DMS153 (cell line): ENCODE results near the gene PGS1.
A peak's percentile ranks its signal among the peaks of the same experiment; 100 is the strongest.
"Not testable (repeated sequence)": the region's sequence is repeated elsewhere in the genome, so short reads cannot be mapped to it uniquely, and the experiment has no call there.

Source experiments
- DNase-seq: peaks from one replicate; lab custom pipeline; 2025; lab: John Stamatoyannopoulos, UW

PGS1 gene, protein sequence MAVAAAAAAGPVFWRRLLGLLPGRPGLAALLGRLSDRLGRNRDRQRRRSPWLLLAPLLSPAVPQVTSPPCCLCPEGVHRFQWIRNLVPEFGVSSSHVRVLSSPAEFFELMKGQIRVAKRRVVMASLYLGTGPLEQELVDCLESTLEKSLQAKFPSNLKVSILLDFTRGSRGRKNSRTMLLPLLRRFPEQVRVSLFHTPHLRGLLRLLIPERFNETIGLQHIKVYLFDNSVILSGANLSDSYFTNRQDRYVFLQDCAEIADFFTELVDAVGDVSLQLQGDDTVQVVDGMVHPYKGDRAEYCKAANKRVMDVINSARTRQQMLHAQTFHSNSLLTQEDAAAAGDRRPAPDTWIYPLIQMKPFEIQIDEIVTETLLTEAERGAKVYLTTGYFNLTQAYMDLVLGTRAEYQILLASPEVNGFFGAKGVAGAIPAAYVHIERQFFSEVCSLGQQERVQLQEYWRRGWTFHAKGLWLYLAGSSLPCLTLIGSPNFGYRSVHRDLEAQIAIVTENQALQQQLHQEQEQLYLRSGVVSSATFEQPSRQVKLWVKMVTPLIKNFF

DNA sequence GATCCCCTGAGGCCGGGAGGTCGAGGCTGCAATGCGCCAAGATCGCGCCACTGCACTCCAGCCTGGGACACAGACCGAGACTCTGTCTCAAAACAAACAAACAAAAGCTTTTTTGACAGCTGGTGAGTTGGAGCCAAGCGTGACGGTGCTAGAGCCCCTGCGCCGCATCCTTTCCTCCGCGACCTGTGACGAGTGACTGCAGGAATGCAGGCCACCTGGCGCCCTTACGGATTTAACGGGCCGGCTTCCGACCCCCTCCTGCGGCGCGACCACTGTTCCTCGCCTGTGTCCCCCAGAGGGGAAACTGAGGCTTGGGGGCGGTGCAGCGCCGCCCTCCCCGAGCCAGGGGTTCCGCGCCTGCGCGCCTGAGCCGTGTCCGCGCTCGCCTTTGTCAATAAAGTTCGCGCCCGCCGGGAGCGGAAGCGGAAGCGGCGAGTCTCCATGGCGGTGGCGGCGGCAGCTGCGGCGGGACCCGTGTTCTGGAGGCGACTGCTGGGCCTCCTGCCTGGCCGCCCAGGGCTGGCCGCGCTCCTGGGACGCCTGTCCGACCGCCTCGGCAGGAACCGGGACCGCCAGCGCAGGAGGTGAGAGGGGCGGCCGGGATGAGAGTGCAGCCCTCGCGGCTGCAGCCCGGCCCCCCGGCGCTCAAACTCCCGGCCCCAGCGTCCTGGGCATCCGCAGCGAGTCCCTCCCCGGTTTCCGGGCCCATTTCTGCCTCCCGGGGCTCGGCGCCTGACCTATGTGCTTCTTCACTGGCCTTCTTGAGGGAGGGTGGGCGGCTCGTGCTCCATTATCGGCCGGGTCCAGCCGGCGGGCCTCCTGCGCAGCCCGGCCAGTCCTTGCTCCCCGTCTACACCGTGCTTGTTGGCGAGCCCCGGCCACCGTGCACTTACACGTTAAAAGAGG, at the start of gene PGS1:
Gene PGS1, plus strand, starts transcription at position 425 of the 906 bp plus-strand sequence. Its CDS starts 17 bp downstream, at position 442.
- peak; percentile 32 for DNase-seq

DNA sequence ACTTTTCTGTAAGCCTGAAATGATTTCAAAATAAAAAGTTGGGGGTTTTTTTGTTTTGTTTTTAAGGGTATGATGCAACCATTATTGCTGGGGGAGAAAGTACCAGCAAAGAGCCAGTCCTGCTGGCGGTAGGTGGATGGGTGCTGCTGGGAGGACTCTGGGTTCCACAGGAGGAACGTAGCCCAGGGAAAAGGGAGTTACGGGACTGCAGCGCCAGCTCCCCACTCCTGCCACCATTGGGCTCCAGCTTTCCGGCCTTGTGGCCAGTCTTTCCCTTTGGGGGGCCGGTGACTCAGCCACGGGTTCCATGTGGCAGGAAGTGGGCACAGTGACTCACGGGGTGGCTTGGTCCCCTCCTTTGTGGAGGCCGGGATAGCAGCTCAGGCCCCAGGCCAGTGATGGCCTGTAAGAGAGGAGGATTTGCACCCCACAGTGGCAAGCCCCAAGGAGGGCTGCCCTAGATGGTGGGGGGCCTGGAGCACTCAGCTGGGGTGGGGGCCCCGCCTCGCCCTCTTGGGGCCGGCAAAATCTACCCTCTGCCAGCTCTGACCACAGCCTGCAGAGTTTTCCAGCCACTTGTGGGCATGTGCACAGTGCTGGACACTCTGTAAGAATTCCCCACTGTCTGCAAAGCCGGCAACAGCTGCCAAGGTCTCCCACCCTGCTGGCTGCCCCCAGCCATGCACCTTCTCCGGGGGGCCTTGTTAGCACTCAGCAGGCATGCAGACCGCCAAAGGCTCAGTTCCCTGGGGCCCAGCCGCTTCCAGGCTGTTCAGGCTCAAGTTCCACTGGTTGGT, 49.0 kb upstream of the PGS1 start:
- DNase-seq = no peak

DNA sequence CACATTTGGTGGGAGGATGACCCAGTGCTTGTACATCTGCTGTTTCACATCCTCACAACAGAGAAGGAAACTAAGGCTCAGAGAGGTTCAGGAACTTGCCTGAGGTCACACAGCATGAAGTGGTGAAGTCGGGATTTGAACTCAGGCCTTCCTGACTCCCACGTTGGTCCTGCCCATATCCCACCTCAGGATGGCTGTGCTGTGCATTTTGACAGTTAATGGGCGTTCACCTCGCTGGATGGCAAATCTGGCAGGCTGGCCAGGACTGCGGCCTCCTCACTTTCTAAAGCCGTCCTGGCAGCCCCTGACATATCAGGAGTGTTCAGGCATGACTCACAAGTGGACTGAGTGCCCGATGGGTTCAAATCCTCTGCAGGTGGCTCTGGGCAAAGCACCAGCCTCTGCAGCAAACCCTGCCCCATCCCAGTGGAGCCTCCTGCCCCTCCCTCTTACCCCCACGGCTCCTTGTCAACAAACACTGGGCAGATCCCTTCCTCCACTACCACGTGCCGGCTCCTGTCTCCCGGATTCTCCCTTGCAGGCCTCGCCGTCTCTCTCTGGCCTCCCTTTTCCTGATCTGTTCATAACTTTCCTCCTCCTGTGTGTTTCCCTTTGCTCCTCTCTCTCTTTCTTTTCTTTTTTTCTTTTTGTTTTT, 47.8 kb upstream of the PGS1 start:
- DNase-seq = no peak

DNA sequence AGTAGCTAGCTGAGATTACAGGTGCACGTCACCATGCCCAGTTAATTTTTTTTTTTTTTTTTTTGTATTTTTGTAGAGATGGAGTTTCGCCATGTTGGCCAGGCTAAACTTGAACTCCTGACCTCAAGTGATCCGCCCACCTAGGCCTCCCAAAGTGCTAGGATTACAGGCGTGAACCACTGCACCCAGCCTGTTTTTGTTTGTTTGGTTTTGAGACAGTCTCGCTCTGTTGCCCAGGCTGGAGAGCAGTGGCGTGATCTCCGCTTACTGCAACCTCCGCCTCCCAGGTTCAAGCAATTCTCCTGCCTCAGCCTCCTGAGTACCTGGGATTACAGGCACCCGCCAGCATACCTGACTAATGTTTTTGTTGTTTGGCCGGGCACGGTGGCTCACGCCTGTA, 47.1 kb upstream of the PGS1 start:
- DNase-seq = not testable (repeated sequence)

DNA sequence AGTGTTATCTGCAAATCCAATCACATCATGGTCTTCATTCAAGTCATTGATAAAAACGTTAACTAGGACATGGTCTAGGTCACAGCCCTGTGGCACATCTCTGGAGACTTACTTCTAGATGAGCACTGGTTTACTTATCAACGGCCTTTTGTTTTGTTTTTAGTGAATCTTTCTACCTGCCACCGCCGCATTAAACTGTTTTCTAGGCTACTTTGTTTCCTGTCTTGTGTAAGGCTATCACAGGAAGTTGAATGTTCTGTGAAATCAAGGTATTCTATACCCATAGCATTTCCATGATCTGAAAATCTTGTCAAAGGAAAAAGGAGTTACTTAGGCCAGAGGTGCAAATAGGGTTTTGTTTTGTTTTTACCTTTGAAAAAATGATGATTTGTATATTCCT, 45.5 kb upstream of the PGS1 start:
- DNase-seq = no peak

DNA sequence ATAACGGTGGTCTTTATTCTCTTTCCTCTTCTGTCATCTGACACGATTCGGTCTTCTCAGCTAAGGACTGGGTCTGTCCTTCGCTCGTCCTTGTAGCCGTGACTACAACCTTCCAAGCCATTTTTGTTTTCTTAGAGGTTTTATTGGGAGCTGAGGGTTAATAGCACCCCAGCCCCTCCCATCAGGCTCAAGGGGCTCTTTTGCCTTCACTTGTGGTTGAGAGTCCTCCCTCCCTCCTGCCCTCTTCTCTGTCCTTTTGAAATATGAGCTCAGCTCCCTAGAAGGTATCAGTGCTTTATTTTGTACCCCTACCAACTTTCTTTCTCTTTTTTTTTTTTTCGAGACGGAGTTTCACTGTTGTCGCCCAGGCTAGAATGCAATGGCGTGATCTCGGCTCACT, 43.2 kb upstream of the PGS1 start:
- DNase-seq = no peak

DNA sequence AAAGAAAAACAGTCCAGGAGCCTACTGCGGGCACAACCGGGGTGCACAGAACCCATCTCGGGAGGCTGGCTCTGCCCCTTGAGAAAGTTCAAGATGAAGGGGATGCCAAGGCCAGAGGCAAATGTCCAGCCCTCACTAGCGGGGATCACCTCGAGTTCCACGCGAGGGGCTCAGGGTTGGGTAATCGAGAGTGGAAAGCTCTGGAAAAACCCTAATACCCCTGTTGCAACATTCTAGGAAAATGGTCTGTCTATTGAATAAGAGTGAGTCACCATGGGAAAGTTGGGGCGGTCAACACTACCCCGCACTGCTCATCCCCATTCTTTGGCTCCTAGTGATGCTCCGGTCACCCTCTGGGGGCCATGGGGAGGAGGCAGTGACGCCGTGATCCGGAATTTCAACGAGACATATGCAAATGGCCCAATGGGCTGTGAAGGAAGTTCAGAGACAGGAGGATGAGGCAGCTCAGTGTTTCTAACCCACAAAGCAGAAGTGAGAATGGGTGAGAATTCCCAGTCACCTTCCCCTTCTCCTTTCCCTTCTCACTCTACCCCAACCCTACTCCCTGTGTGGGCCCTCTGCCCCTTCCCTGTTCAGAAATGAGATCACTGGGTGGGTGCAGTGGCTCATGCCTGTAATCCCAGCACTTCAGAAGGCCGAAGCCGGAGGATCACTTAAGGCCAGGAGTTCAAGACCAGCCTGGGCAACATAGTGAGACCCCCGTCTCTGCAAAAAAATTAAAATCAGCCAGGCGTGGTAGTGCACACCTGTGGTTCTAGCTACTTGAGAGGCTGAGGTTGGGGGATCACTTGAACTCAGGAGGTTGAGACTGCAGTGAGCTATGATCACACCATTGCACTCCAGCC, 41.0 kb upstream of the PGS1 start:
- no peak for DNase-seq

DNA sequence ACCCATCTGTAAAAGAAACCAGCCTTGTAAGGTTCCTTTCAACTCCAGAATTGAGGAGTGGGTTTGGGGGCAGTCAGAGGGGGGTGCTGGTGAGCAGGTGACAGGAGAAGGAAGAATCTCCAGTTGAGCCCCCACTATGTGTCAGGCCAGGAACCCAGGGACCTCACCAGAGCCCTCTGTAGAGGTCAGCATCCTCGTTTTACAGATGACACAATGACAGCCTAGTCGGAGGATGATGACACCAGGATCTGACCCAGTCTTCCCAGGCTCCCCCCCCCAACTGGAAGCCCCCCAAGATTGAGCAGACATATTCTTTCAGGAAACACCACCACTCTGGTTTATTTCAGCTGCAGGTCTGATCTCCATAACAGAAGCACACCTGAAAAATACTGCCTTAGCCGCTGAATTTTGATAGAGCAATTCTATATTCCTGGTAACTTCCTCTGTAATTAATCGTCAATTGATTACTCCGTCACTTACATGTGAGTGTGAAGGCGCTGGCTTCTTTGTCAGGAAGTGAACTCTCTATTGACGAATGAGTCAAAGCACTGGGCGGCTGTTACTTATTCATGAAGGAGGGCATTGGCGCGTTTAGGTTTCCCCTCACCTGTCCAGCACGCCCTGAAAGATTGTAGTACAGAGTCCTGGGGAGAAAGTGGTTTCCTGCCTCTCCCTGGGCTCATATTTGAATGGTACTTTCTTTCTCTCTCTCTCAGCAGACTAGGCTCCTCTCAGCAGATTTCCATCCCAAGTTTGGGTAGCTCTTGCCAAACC, 39.8 kb upstream of the PGS1 start:
- peak; percentile 64 for DNase-seq

DNA sequence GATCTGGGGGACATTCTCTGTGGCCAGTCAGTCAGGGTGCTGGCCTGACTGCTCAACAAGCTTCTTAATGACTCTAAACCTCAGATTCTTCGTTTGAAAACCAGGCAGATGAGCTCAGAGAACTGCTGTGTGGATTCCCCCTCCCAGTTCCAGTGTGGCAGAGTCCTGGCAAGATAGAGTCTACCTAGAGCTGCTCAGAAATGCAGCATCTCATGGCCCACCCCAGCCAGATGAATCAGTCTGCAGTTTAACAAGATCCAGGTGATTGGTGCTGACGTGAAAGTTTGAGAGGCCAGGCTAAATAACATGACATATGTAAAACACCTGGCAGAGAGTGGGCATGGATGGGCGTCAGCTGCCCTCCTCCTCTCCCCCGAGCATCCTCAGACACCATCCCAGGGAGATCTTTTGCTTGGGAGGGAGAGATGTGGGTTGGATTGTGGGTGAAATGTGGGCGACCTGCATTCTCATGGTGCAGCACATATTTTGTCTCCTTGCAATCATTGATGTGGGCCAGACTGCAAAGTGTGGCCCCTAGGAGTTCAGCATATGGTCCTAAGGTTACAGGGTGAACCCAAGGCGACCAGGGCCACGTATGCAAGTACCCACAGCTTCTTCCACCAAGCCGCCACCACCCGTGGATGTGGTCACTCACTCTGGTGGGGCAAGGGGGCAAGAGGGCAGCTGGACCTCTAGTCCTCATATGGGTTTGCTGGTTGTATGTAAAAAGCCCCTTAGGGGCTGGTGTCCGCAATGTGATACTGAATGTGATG, 38.1 kb upstream of the PGS1 start:
- no peak for DNase-seq

DNA sequence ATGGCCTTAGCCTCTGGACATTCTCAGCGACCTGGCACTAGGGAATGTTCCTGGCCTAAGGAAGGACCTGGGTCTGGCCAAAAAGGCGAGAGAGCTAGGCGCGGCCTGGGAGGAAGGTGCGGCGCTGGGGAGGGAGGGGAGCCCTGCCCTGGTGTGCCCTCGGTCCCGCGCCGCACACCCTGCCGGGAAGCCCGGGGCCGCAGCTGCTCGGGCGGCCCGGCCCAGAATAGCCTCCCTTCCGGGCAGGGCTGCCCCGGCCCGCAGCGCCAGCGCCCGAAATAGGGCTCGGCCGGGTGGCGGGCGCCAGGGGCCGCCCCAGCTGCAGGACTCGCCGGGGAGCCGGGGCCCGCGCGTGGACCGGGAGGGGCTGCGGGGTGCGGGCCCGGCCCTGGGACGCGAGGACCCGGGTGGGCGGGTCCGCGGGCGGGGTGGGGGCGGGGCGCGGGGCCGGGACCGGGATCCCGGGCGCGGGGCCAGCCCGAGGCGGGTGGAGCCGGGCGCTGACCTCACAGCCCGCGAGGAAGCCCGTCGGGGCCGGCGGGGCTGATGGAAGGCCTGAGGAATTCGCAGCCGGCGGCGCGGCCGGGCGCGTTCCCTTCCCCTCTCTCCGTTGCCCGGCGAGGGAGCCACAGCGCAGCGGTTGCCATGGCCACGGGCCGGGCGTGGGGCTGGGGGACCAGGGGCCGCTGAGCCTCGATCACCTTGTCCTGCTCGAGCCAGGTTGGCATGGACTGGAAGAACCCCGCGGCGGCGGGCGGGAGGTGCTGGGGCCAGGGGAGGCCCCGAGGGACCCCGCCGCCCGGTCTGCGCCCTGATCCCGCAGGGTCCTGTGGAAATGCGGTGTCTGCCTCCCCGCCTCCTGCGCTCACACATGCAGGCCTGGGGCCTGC, 36.6 kb upstream of the PGS1 start:
- no peak for DNase-seq

DNA sequence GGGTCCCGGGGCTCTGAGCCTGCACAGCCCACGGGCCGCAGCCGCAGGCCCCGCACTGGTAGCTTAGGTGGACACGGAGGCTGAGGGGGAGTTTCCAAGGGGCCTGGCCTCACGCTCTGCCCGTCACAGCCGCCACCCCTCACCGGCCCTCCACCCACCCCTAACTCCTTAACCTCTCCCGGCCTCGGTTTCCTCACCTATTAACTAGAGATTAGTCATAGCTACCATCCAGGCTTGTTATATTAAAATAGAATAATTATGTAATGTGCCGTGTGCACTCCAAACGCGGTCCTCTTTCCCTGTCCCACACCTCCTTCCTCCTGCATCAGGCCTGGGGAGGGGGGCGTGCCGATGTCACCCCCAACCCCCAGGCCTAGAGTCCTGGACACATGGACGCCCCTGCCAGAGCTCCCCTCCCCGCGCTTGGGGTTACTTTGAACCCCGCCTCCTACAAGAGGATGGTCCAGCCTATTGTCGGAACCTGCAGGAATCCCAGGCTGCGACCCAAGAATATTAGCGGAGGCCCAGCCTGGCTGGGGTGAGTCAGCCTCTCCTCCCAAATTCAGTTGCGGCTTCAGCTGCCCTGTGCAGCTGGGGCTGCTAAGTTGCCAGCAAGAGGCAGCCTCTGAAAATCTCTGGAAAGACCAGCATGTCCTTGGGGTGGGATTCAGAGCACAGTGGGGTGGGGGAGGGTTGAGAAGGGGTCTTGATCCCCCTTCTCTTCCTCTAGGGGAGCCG, 35.8 kb upstream of the PGS1 start:
- DNase-seq = no peak

DNA sequence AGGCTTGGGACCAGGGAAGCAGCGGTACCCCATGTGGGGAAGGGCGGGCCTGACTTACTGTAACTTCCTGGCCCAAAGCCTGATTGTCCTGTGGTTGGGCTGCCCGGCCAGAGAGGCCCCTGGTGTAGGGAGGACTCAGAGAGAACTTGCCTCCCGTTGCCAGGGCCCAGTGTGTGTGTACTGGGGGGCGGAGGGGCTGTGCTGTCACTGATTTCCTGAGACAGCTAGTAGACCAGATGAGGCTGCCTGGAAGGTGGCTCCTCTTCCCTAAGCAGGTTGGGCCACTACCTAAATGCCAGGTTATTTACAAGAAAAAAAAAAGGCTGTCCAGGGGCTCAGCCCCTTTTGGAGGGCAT, 35.3 kb upstream of the PGS1 start:
- DNase-seq = no peak

DNA sequence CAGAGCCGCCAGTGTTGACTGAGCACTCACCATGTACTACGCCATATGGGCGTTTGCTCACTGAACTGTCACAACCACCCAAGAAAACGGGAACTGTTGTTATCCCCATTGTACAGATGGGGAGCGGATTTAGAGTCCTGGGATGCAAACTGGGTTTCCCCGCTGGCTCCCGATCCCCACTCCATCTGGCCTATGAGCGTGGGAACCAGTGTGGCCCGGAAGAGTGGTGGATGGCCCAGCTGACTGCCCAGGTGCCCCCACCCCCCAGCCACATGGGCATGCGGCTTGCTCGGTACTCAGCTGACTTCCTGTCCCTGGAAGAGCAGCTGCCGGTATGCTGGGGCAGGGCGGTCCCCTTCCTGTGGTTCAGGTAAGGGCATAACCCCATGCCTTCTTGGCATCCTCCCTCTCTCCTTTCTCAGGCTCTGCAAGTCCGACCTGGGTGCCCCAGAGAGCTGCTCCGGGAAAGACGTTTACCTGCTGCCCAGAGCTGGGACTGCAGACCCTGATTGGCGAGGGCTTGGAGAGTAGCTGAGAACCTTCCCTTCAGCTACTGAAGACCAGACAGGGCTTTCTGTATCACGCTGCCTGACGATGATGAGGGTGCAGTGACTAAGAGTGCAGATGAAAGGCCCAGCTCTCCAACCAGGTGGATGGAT, 34.8 kb upstream of the PGS1 start:
- DNase-seq = peak; percentile 9

DNA sequence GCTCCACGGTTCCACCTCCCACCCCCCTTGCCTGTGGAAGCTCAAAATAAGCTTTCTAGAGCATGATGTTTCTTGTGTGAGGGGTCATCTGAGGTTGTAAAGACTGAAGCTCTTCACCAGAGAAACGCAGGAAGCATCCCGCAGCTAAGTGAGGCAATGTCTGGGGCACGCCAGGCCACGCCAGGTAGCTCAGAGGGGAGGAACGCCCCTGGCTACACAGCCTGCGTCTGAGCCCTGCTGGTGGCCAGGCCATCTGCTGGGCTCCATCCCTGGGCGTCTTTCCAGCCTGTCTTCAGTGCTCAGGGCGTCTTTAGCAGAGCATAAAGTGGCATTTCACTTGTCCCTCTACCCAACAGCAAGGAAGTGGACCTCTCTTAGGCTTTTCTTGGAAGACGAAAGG, 33.8 kb upstream of the PGS1 start:
- no peak for DNase-seq

DNA sequence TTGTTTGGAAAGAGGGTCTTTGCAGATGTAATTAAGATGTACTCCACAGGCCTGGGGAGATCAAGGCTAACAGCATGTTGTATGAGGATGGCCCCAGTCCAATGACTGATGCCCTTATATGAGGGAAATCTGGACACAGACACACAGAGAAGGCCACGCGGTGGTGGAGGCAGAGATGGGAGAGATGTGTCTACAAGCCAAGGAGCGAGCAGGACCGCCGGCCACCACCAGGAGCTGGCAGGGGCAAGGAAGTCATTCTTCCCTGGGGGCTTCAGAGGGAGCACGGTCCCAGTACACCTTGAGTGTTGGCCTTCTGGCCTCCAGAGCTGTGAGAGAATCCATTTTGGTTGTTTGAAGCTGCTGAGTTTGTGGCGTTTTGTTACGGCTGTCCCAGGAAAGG, 33.3 kb upstream of the PGS1 start:
- DNase-seq = no peak

DNA sequence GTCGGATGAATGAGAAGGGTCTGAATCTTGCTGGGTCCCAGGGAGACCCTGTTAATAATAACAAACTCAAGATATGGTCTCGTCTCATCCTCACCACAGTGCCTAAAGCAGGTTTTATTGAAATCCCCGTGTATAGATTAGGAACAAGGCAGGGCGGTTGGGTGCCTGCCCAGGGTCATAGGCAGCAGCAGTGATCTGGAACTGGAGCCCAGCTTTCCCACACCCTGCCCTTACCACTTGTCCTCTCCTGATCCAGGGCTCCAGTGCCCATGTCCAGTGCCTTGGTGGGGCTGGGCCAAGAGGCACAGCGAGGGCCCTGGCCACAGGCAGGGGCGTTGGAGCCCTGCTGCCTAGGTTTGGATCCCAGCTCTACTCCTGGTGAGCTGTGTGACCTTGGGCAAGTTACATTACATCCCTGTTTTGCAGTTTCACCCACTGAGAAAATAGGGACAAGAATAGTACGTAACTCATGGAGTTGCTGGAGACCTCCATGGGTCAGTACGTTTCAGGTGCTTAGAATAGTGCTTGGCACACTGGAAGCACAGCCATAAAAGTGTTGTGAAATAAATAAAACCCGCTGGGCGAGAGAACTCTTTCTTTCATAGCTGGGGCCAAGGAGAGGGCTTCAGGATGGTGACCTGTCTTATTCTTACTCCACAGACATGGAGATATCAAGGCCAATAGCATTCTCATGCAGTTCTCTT, 32.5 kb upstream of the PGS1 start:
- no peak for DNase-seq
